Duodenal mucosa (tissue), 2 donors: ENCODE results near the gene KCTD15.

ENCODE experiments used
- H3K27ac ChIP-seq: one replicate; pipeline ENCODE4 v1.7.0; 2013; ENCODE audit warnings: low read depth, low read length
- H3K27me3 ChIP-seq, 2 donors: one replicate each; pipeline ENCODE4 v1.7.0; 2013; ENCODE audit warnings: low read length in 2 of 2, control low read depth in 1 of 2; ENCODE audit not compliant: insufficient read depth in 2 of 2, control insufficient read depth in 1 of 2
- H3K36me3 ChIP-seq, 2 donors: one replicate each; pipeline ENCODE4 v1.7.0; 2013; ENCODE audit warnings: low read length in 2 of 2, control low read depth in 1 of 2; ENCODE audit not compliant: insufficient read depth in 2 of 2, control insufficient read depth in 1 of 2
- H3K4me1 ChIP-seq, 2 donors: one replicate each; pipeline ENCODE4 v1.7.0; 2013; ENCODE audit warnings: low read length in 2 of 2, control low read depth in 1 of 2; ENCODE audit not compliant: insufficient read depth in 2 of 2, control insufficient read depth in 1 of 2
- H3K4me3 ChIP-seq, 2 donors: one replicate each; pipeline ENCODE4 v1.7.0; 2013; ENCODE audit warnings: low read length in 2 of 2, low read depth in 1 of 2
- H3K9ac ChIP-seq, 2 donors: one replicate each; pipeline ENCODE4 v1.7.0; 2013; ENCODE audit warnings: low read length in 2 of 2, low read depth in 1 of 2
- H3K9me3 ChIP-seq, 2 donors: one replicate each; pipeline ENCODE4 v1.7.0; 2013; ENCODE audit warnings: low read length in 2 of 2, control low read depth in 1 of 2; ENCODE audit not compliant: control insufficient read depth in 1 of 2

KCTD15 gene

DNA sequence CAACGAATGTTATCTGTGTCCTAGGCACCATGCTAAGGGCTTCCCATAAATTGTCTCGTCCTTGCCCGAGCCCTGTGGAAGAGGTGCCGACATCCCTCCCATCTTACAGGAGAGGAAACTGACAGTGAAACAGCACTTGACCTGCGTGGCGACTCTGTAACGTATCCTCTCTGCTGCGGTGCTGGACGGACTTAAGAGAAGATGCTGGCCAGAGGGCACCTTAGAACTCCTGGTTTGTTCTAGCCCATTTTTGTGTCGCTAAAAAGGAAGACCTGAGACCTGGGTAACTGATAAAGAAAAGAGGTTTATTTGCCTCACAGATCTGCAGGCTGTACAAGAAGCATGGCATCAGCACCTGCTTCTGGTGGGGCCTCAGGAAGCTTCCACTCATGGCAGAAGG lies 68.6 kb downstream of the KCTD15 start:
- Histone ChIP-seq H3K27me3 (no peaks in the 10 kb centered on the region), H3K4me3 (no peak overlapping the region), H3K9me3 (no peaks in the 10 kb centered on the region), H3K9ac (no peak overlapping the region), H3K4me1 (peaks cover 0 to 10% of the 10 kb centered on the region in 2 donors), H3K27ac (no peak overlapping the region), H3K36me3 (no peaks in the 10 kb centered on the region)
